Smooth muscle cell (in vitro differentiated cells): ENCODE measurements around the gene PAX6. TPM values are rescaled to one million over a fixed set of nuclear protein-coding genes. Genes with fewer than 3 reads are reported as not detected.

Source experiments
- DNase-seq: peaks from one replicate; lab custom pipeline; 2025; ENCODE audit not compliant: unreplicated experiment; lab: John Stamatoyannopoulos, UW
- H2AFZ ChIP-seq: fragments of 200-600 bp; sonication (generic); 2 replicates; pipeline ENCODE4 v1.6.0; 2016; ENCODE audit warnings: antibody characterized with exemption, low read depth, mild to moderate bottlenecking
- H3F3A ChIP-seq: fragments of 200-600 bp; sonication (generic); 2 replicates; pipeline ENCODE4 v1.6.0; 2017; ENCODE audit warnings: antibody characterized with exemption, low read depth
- H3K27ac ChIP-seq: fragments of 200-600 bp; sonication (generic); 2 replicates; pipeline ENCODE4 v1.5.1; 2016; ENCODE audit warnings: low read depth, mild to moderate bottlenecking
- H3K27me3 ChIP-seq: fragments of 200-600 bp; sonication (generic); 2 replicates; pipeline ENCODE4 v1.6.1; 2016; ENCODE audit warnings: low read depth, mild to moderate bottlenecking
- H3K36me3 ChIP-seq: fragments of 200-600 bp; sonication (generic); 2 replicates; pipeline ENCODE4 v1.5.1; 2016; ENCODE audit warnings: low read depth
- H3K4me1 ChIP-seq: fragments of 200-600 bp; sonication (generic); 2 replicates; pipeline ENCODE4 v1.5.1; 2016; ENCODE audit warnings: low read depth
- H3K4me2 ChIP-seq: fragments of 200-600 bp; sonication (generic); 2 replicates; pipeline ENCODE4 v1.6.0; 2016; ENCODE audit warnings: mild to moderate bottlenecking
- H3K4me3 ChIP-seq: fragments of 200-600 bp; sonication (generic); 2 replicates; pipeline ENCODE4 v1.5.1; 2016; ENCODE audit warnings: mild to moderate bottlenecking
- H3K79me2 ChIP-seq: fragments of 200-600 bp; sonication (generic); 2 replicates; pipeline ENCODE4 v1.6.0; 2016; ENCODE audit warnings: low read depth, mild to moderate bottlenecking
- H3K9ac ChIP-seq: fragments of 200-600 bp; sonication (generic); 2 replicates; pipeline ENCODE4 v1.6.0; 2016; ENCODE audit warnings: low read depth
- H3K9me3 ChIP-seq: fragments of 200-600 bp; sonication (generic); replicated peaks from 2 replicates; pipeline ENCODE4 v1.5.1; 2016; ENCODE audit warnings: low read depth
- H4K20me1 ChIP-seq: fragments of 200-600 bp; sonication (generic); 2 replicates; pipeline ENCODE4 v1.6.0; 2016; ENCODE audit warnings: low read depth
- WGBS: methylation state at CpG from one replicate; pipeline ENCODE4 v1.1.7; 2016; ENCODE audit warnings: low lambda C conversion rate; 5-methylcytosine and 5-hydroxymethylcytosine counted together
- polyA plus RNA-seq: library from polyadenylated mRNA; unstranded; fragments of >200 nt; fragmentation: Nextera tagmentation; extraction: Ambion mirVana; gene quantifications from 2 replicates; pipeline ENCODE4 v1.2.1, GENCODE V29; 2016
- total RNA-seq: library from RNA; depleted of rRNA; stranded (reverse); fragments of >200 nt; gene quantifications from 2 replicates; pipeline ENCODE4 v1.2.3, GENCODE V29; 2014
- TF ChIP-seq, protein P1 (sequence below): fragments of 200-600 bp; sonication (generic); IDR thresholded peaks from 2 replicates; pipeline ENCODE4 v1.5.1; 2017; ENCODE audit warnings: borderline replicate concordance, mild to moderate bottlenecking, antibody characterized with exemption; ENCODE audit not compliant: insufficient read depth, poor library complexity, severe bottlenecking

The PAX6 gene
- total and polyA plus RNA-seq, 2 experiments from 2014 or later, result not detected

DNA sequence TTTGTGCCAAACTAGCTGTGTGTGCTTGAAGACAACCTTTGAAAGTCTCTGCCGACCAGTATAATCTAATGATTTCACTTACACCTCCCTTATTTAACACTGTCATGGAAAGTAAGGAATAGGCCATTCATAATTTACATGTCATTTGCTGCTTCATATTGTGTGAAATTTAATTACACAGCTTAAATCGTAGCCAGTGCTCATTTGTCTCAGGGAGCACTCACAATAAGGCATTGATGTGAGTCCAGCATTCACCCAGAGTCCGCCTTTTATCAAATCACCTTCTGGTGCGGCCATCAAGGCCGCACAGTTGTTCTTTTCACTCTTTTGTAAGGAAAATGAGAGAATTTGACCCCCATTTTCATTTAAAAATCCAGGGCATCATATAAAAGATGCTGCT is 46.9 kb downstream of the PAX6 start:
- Histone ChIP-seq H3K27me3 (no peaks in the 10 kb centered on the region), H3K9me3 (no peaks in the 10 kb centered on the region), H3K4me1 (peaks cover 67% of the 10 kb centered on the region), H2AFZ (no peak overlapping the region), H3K36me3 (no peaks in the 10 kb centered on the region), H3K4me2 (no peak overlapping the region), H3K27ac (no peak overlapping the region), H3K79me2 (no peaks in the 10 kb centered on the region), H3K9ac (no peak overlapping the region), H3F3A (no peaks in the 10 kb centered on the region), H3K4me3 (no peak overlapping the region), H4K20me1 (no peaks in the 10 kb centered on the region)
- TF ChIP-seq, protein P1, sequence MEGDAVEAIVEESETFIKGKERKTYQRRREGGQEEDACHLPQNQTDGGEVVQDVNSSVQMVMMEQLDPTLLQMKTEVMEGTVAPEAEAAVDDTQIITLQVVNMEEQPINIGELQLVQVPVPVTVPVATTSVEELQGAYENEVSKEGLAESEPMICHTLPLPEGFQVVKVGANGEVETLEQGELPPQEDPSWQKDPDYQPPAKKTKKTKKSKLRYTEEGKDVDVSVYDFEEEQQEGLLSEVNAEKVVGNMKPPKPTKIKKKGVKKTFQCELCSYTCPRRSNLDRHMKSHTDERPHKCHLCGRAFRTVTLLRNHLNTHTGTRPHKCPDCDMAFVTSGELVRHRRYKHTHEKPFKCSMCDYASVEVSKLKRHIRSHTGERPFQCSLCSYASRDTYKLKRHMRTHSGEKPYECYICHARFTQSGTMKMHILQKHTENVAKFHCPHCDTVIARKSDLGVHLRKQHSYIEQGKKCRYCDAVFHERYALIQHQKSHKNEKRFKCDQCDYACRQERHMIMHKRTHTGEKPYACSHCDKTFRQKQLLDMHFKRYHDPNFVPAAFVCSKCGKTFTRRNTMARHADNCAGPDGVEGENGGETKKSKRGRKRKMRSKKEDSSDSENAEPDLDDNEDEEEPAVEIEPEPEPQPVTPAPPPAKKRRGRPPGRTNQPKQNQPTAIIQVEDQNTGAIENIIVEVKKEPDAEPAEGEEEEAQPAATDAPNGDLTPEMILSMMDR, result no peak
- WGBS, result 95% methylated on average over 5 of the region's 5 CpGs
- DNase-seq, result no peak

DNA sequence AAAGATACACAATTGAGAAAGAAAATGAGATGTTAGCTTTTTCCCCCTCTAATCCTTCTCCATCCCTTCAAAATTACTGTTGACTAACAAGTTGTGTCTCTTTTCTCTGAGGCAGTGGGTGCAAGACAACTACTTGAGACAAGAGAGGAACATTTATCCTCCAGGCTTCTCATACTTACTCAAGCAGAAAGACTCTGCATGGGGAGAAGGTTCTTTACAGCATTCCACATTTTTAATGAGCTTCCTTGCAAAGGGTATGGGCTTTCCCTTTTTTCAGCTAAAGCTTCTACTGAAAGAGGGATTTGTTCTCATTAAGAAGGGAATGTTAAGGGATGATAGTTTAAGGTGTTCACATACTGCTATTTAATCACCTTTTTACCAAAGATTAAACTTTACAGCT is 47.8 kb downstream of the PAX6 start:
- TF ChIP-seq, protein P1, result no peak
- Histone ChIP-seq H3K4me1 (peaks cover 61% of the 10 kb centered on the region), H3K79me2 (no peaks in the 10 kb centered on the region), H3K4me3 (no peak overlapping the region), H3K27ac (no peak overlapping the region), H3K27me3 (no peaks in the 10 kb centered on the region), H2AFZ (no peak overlapping the region), H3K36me3 (no peaks in the 10 kb centered on the region), H3F3A (no peaks in the 10 kb centered on the region), H3K9ac (no peak overlapping the region), H3K9me3 (no peaks in the 10 kb centered on the region), H3K4me2 (no peak overlapping the region), H4K20me1 (no peaks in the 10 kb centered on the region)
- no peak for DNase-seq

- 92% methylated on average over 1 of the region's 1 CpG for WGBS
- H3K27ac ChIP-seq, result no peak overlapping the region
- no peaks in the 10 kb centered on the region for H3F3A ChIP-seq
- no peaks in the 10 kb centered on the region for H3K79me2 ChIP-seq
- H3K9me3 ChIP-seq, result no peaks in the 10 kb centered on the region
- no peak overlapping the region for H3K9ac ChIP-seq
- no peaks in the 10 kb centered on the region for H3K27me3 ChIP-seq
- no peak overlapping the region for H3K4me3 ChIP-seq
- H4K20me1 ChIP-seq, result no peaks in the 10 kb centered on the region
- H3K36me3 ChIP-seq, result no peaks in the 10 kb centered on the region
- H2AFZ ChIP-seq, result no peak overlapping the region
- H3K4me1 ChIP-seq, result peaks cover 56% of the 10 kb centered on the region
- no peak overlapping the region for H3K4me2 ChIP-seq
- no peak for DNase-seq
- TF ChIP-seq, protein P1, result no peak
Measured at GRCh38 chr11:31761636-31762035, 49.5 kb downstream of the PAX6 start.

- H2AFZ ChIP-seq, result no peak overlapping the region
- no peaks in the 10 kb centered on the region for H3F3A ChIP-seq
- no peaks in the 10 kb centered on the region for H3K27me3 ChIP-seq
- no peaks in the 10 kb centered on the region for H3K36me3 ChIP-seq
- H4K20me1 ChIP-seq, result no peaks in the 10 kb centered on the region
- no peak overlapping the region for H3K9ac ChIP-seq
- peaks cover 31% of the 10 kb centered on the region for H3K4me1 ChIP-seq
- H3K4me3 ChIP-seq, result no peak overlapping the region
- no peak overlapping the region for H3K27ac ChIP-seq
- H3K4me2 ChIP-seq, result no peak overlapping the region
- H3K79me2 ChIP-seq, result no peaks in the 10 kb centered on the region
- DNase-seq, result no peak
- WGBS, result 73% methylated on average over 3 of the region's 3 CpGs
- H3K9me3 ChIP-seq, result no peaks in the 10 kb centered on the region
- TF ChIP-seq, protein P1, result no peak
Measured at GRCh38 chr11:31757260-31757835, 53.8 kb downstream of the PAX6 start.
